IMR-90 (cell line): ENCODE results near the gene BCAS3. TPM values are rescaled to one million over a fixed set of nuclear protein-coding genes. Genes with fewer than 3 reads are reported as not detected.

Experiments used
- ATAC-seq: fragments of 200-7000 bp; cut with Tn5 transposase; 2 replicates; pipeline ENCODE4 v1.9.1; 2020; ENCODE audit warnings: low read depth, mild to moderate bottlenecking, moderate library complexity
- BruUV-seq: library from RNA; stranded (reverse); fragments of 400-500 nt; replicated peaks from 2 replicates; lab custom pipeline; 2021; lab: Mats Ljungman, UMichigan
- CTCF ChIA-PET: fragments of 300-600 bp; formaldehyde crosslinking; extraction: SDS; loops from one replicate; lab custom pipeline; 2021; ENCODE audit warnings: antibody characterized with exemption; lab: Yijun Ruan, JAX
- POLR2A ChIA-PET: fragments of 300-600 bp; sonication (Branson Sonifier 250); formaldehyde crosslinking; loops from one replicate; lab custom pipeline; 2022; ENCODE audit warnings: antibody characterized with exemption; ENCODE audit not compliant: unreplicated experiment; lab: Charles Lee
- DNase-seq: peaks from one replicate; pipeline ENCODE4 v3.0.0; 2013
- H2AFZ ChIP-seq: replicated peaks from 2 replicates; pipeline ENCODE3; 2013; ENCODE audit warnings: low read length, mild to moderate bottlenecking; ENCODE audit not compliant: poor library complexity
- H2AK5ac ChIP-seq: 2 replicates; pipeline ENCODE4 v1.6.1; 2013; ENCODE audit warnings: low read depth, low read length, inconsistent platforms
- H2AK9ac ChIP-seq: replicated peaks from 2 replicates; pipeline ENCODE3; 2013; ENCODE audit warnings: mild to moderate bottlenecking, low read depth, low read length, moderate library complexity; ENCODE audit not compliant: poor library complexity
- H2BK120ac ChIP-seq: 2 replicates; pipeline ENCODE4 v1.6.1; 2013; ENCODE audit warnings: low read depth, low read length, inconsistent platforms
- H2BK15ac ChIP-seq: 3 replicates; pipeline ENCODE4 v1.6.1; 2013; ENCODE audit warnings: low read depth, low read length, inconsistent platforms
- H2BK20ac ChIP-seq: 2 replicates; pipeline ENCODE4 v1.6.1; 2013; ENCODE audit warnings: low read depth, mild to moderate bottlenecking, inconsistent platforms, low read length, moderate library complexity
- H2BK5ac ChIP-seq: 2 replicates; pipeline ENCODE4 v1.6.1; 2013; ENCODE audit warnings: mild to moderate bottlenecking, low read depth, low read length, inconsistent platforms; ENCODE audit not compliant: poor library complexity, severe bottlenecking
- H3K14ac ChIP-seq: replicated peaks from 2 replicates; pipeline ENCODE4 v1.6.1; 2013; ENCODE audit warnings: low read depth, low read length, inconsistent platforms
- H3K18ac ChIP-seq: 2 replicates; pipeline ENCODE4 v1.6.1; 2013; ENCODE audit warnings: low read depth, low read length, control low read depth
- H3K23ac ChIP-seq: 2 replicates; pipeline ENCODE4 v1.6.1; 2013; ENCODE audit warnings: low read depth, low read length, inconsistent platforms
- H3K27ac ChIP-seq: 2 replicates; pipeline ENCODE4 v1.5.1; 2013; ENCODE audit warnings: mild to moderate bottlenecking, control low read depth, low read length; ENCODE audit not compliant: insufficient read depth
- H3K27me3 ChIP-seq: 2 replicates; pipeline ENCODE4 v1.6.1; 2013; ENCODE audit warnings: low read length; ENCODE audit not compliant: control insufficient read depth, insufficient read depth
- H3K36me3 ChIP-seq: 2 replicates; pipeline ENCODE4 v1.6.1; 2013; ENCODE audit warnings: low read length, mixed read lengths; ENCODE audit not compliant: control insufficient read depth, insufficient read depth
- H3K4ac ChIP-seq: 2 replicates; pipeline ENCODE4 v1.6.1; 2013; ENCODE audit warnings: low read depth, low read length, inconsistent platforms
- H3K4me1 ChIP-seq: 2 replicates; pipeline ENCODE4 v1.6.1; 2013; ENCODE audit warnings: low read length, mixed read lengths; ENCODE audit not compliant: control insufficient read depth, insufficient read depth
- H3K4me2 ChIP-seq: 2 replicates; pipeline ENCODE4 v1.6.1; 2013; ENCODE audit warnings: low read depth, mild to moderate bottlenecking, control low read depth, low read length, moderate library complexity
- H3K4me3 ChIP-seq: 2 replicates; pipeline ENCODE4 v1.5.1; 2013; ENCODE audit warnings: low read depth, mild to moderate bottlenecking, control low read depth, low read length, moderate library complexity; ENCODE audit not compliant: insufficient read depth
- H3K56ac ChIP-seq: 2 replicates; pipeline ENCODE4 v1.6.1; 2013; ENCODE audit warnings: low read length, inconsistent platforms; ENCODE audit not compliant: insufficient read depth; ENCODE audit errors: extremely low read depth
- H3K79me1 ChIP-seq, 2 experiments: 2 replicates each; pipeline ENCODE4 v1.6.1; 2013; ENCODE audit warnings: low read length in 2 of 2, inconsistent platforms in 1 of 2, low read depth in 1 of 2
- H3K9ac ChIP-seq: 2 replicates; pipeline ENCODE4 v1.6.1; 2013; ENCODE audit warnings: low read depth, low read length, control low read depth
- H3K9me1 ChIP-seq: 2 replicates; pipeline ENCODE4 v1.6.1; 2013; ENCODE audit warnings: low read length, inconsistent platforms; ENCODE audit not compliant: insufficient read depth
- H3K9me3 ChIP-seq: 2 replicates; pipeline ENCODE4 v1.6.1; 2013; ENCODE audit warnings: low read length; ENCODE audit not compliant: control insufficient read depth, insufficient read depth
- H4K20me1 ChIP-seq: 2 replicates; pipeline ENCODE4 v1.6.1; 2013; ENCODE audit warnings: low read length, inconsistent platforms; ENCODE audit not compliant: insufficient read depth
- H4K5ac ChIP-seq: 2 replicates; pipeline ENCODE4 v1.6.1; 2013; ENCODE audit warnings: mild to moderate bottlenecking, low read depth, low read length, control low read depth
- H4K8ac ChIP-seq, 2 experiments: 2 replicates each; pipeline ENCODE4 v1.6.1; 2013; ENCODE audit warnings: low read depth in 2 of 2, low read length in 2 of 2, control low read depth in 1 of 2, inconsistent platforms in 1 of 2
- H4K91ac ChIP-seq: 2 replicates; pipeline ENCODE4 v1.6.1; 2013; ENCODE audit warnings: low read depth, low read length, inconsistent platforms; ENCODE audit not compliant: insufficient read depth
- CEBPB ChIP-seq: IDR thresholded peaks from 2 replicates; pipeline ENCODE4 v1.6.1; 2012; ENCODE audit warnings: low read depth, low read length, improper control_type of control experiment
- CHD1 ChIP-seq: IDR thresholded peaks from 2 replicates; pipeline ENCODE4 v1.6.1; 2012; ENCODE audit warnings: low read depth, low read length, improper control_type of control experiment
- ELK1 ChIP-seq: fragments of 150-350 bp; IDR thresholded peaks from 2 replicates; pipeline ENCODE4 v1.6.1; 2016; ENCODE audit warnings: low read depth, mild to moderate bottlenecking, low read length, moderate library complexity, borderline replicate concordance
- FOS ChIP-seq: fragments of 150-350 bp; IDR thresholded peaks from 2 replicates; pipeline ENCODE4 v1.6.1; 2016; ENCODE audit warnings: low read depth, low read length
- MAFK ChIP-seq: IDR thresholded peaks from 2 replicates; pipeline ENCODE4 v1.6.1; 2012; ENCODE audit warnings: low read depth, low read length, improper control_type of control experiment
- MAZ ChIP-seq: IDR thresholded peaks from 2 replicates; pipeline ENCODE4 v1.6.1; 2012; ENCODE audit warnings: low read depth, mild to moderate bottlenecking, low read length, improper control_type of control experiment, moderate library complexity, borderline replicate concordance
- MXI1 ChIP-seq: IDR thresholded peaks from 2 replicates; pipeline ENCODE4 v1.6.1; 2012; ENCODE audit warnings: low read depth, mild to moderate bottlenecking, low read length, moderate library complexity, borderline replicate concordance
- POLR2A ChIP-seq: IDR thresholded peaks from 2 replicates; pipeline ENCODE4 v1.6.1; 2012; ENCODE audit warnings: mild to moderate bottlenecking, low read depth, low read length
- RAD21 ChIP-seq: IDR thresholded peaks from 2 replicates; pipeline ENCODE4 v1.6.1; 2012; ENCODE audit warnings: low read length, improper control_type of control experiment
- SMC3 ChIP-seq: fragments of 150-350 bp; IDR thresholded peaks from 2 replicates; pipeline ENCODE4 v1.6.1; 2016; ENCODE audit warnings: low read depth, mild to moderate bottlenecking, antibody characterized with exemption, low read length, moderate library complexity
- WGBS, 2 experiments: methylation state at CpG; one replicate each; pipeline versions ENCODE4 v1.1.5 to v1.1.7; 2013; ENCODE audit warnings: missing lambda C conversion rate in 2 of 2; ENCODE audit not compliant: insufficient read length in 1 of 2; ENCODE audit errors: extremely low coverage in 2 of 2; 5-methylcytosine and 5-hydroxymethylcytosine counted together
- dilution Hi-C: fragments of 300-500 bp; cut with HindIII; formaldehyde crosslinking; loops from one replicate; pipeline ENCODE4 v1.14.3; 2018; ENCODE audit warnings: low sequenced_read_pairs; ENCODE audit not compliant: unreplicated experiment
- in situ Hi-C: fragments of 300-500 bp; cut with MboI; formaldehyde crosslinking; loops from 3 replicates; pipeline ENCODE4 v1.14.3; 2019; ENCODE audit warnings: low sequenced_read_pairs, inconsistent platforms, mixed read lengths
- intact Hi-C: fragments of 100-400 bp; cut with micrococcal nuclease; formaldehyde crosslinking; loops from 2 replicates; pipeline ENCODE4 v1.10.0; 2022
- polyA plus RNA-seq, 3 experiments: library from polyadenylated mRNA; depleted of rRNA; stranded (reverse); fragments of >200 nt; gene quantifications; 2 replicates each; pipeline ENCODE4 v1.2.3, GENCODE V29; 2012; ENCODE audit warnings: low replicate concordance in 1 of 3
- total RNA-seq: library from RNA; depleted of rRNA; stranded (reverse); fragments of >200 nt; gene quantifications from 2 replicates; pipeline ENCODE4 v1.2.3, GENCODE V29; 2012
- TF ChIP-seq, protein P1 (sequence below): conservative IDR thresholded peaks from 2 replicates; pipeline ENCODE4 v1.5.1; 2012; ENCODE audit warnings: mild to moderate bottlenecking, low read depth, low read length, improper control_type of control experiment

Gene BCAS3
- total and polyA plus RNA-seq, 2 of the 4 experiments (the other 2 are of a cell fraction): 6.3 to 27.1 TPM

DNA sequence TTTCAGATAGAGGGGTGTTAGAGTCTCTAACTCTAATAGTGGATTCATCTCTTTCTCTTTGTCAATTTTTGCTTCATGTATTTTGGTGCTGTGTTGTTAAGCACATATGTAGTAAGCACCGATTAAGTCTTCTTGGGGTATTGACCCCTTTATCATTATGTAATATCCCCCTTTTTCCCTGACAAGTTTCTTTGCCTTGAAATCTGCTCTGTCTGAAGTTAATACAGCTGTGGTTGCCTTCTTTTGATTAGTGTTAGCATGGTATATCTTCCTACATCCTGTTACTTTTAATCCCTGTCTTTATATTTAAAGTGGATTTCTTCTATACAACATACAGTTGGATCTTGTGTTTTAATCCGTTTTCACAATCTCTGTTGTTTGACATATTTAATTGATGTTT is 60.6 kb downstream of the BCAS3 start:
- Histone ChIP-seq H3K4me2 (no peak overlapping the region), H3K18ac (no peak overlapping the region), H3K9me3 (no peaks in the 10 kb centered on the region), H3K14ac (no peak overlapping the region), H2AK5ac (no peak overlapping the region), H3K27ac (no peak overlapping the region), H2BK15ac (no peak overlapping the region), H4K91ac (no peak overlapping the region), H3K9ac (no peak overlapping the region), H2BK5ac (no peak overlapping the region), H2BK20ac (no peak overlapping the region), H2AK9ac (no peak overlapping the region), H3K56ac (no peak overlapping the region), H3K36me3 (no peaks in the 10 kb centered on the region), H4K5ac (no peak overlapping the region), H3K4ac (no peak overlapping the region), H4K20me1 (no peaks in the 10 kb centered on the region), H3K9me1 (no peaks in the 10 kb centered on the region), H3K23ac (no peak overlapping the region), H3K4me1 (no peaks in the 10 kb centered on the region), H2BK120ac (no peak overlapping the region), H3K27me3 (no peaks in the 10 kb centered on the region), H4K8ac (no peak overlapping the region), H3K4me3 (no peak overlapping the region), H3K79me1 (no peaks in the 10 kb centered on the region), H2AFZ (no peak overlapping the region)
- no peak for ATAC-seq
- TF ChIP-seq RAD21: no peak
- no peak for TF ChIP-seq CEBPB
- TF ChIP-seq POLR2A: no peak
- no peak for TF ChIP-seq CHD1
- TF ChIP-seq ELK1: no peak
- TF ChIP-seq MAZ: no peak
- no peak for TF ChIP-seq FOS
- TF ChIP-seq MXI1: no peak
- TF ChIP-seq SMC3: no peak
- TF ChIP-seq MAFK: no peak
- TF ChIP-seq, protein P1, sequence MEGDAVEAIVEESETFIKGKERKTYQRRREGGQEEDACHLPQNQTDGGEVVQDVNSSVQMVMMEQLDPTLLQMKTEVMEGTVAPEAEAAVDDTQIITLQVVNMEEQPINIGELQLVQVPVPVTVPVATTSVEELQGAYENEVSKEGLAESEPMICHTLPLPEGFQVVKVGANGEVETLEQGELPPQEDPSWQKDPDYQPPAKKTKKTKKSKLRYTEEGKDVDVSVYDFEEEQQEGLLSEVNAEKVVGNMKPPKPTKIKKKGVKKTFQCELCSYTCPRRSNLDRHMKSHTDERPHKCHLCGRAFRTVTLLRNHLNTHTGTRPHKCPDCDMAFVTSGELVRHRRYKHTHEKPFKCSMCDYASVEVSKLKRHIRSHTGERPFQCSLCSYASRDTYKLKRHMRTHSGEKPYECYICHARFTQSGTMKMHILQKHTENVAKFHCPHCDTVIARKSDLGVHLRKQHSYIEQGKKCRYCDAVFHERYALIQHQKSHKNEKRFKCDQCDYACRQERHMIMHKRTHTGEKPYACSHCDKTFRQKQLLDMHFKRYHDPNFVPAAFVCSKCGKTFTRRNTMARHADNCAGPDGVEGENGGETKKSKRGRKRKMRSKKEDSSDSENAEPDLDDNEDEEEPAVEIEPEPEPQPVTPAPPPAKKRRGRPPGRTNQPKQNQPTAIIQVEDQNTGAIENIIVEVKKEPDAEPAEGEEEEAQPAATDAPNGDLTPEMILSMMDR: no peak
- no peak for DNase-seq
- ChIA-PET CTCF (no interaction called here), POLR2A (no interaction called here)
- no CpG with 5 or more reads among the region's 2 CpGs for WGBS, 2 experiments
- BruUV-seq: no TSS peak
- in situ Hi-C loops: no loop called here
- intact Hi-C loops: no loop called here
- dilution Hi-C loops: no loop called here
